Glutamatergic neuron (in vitro differentiated cells): ENCODE measurements around the gene WDR7. TPM values are rescaled to one million over a fixed set of nuclear protein-coding genes. Genes with fewer than 3 reads are reported as not detected.

Source experiments
- DNase-seq: peaks from one replicate; pipeline ENCODE4 v3.0.0; 2022
- H3K27ac Mint-ChIP-seq: one replicate; pipeline ENCODE4 v1.8.0; 2020; ENCODE audit warnings: mild to moderate bottlenecking, mixed read lengths, inconsistent platforms; ENCODE audit not compliant: unreplicated experiment
- H3K27me3 Mint-ChIP-seq: one replicate; pipeline ENCODE4 v1.8.0; 2020; ENCODE audit warnings: mild to moderate bottlenecking, moderate library complexity, mixed read lengths, inconsistent platforms; ENCODE audit not compliant: unreplicated experiment
- H3K36me3 Mint-ChIP-seq: one replicate; pipeline ENCODE4 v1.8.0; 2020; ENCODE audit warnings: mild to moderate bottlenecking, mixed read lengths, inconsistent platforms; ENCODE audit not compliant: unreplicated experiment
- H3K4me1 Mint-ChIP-seq: one replicate; pipeline ENCODE4 v1.8.0; 2020; ENCODE audit warnings: mild to moderate bottlenecking, low read depth, mixed read lengths, inconsistent platforms; ENCODE audit not compliant: unreplicated experiment
- H3K4me3 Mint-ChIP-seq: one replicate; pipeline ENCODE4 v1.8.0; 2020; ENCODE audit warnings: mild to moderate bottlenecking, mixed read lengths, inconsistent platforms; ENCODE audit not compliant: unreplicated experiment
- H3K9me3 Mint-ChIP-seq: one replicate; pipeline ENCODE4 v1.8.0; 2020; ENCODE audit warnings: mild to moderate bottlenecking, moderate library complexity, mixed read lengths, inconsistent platforms; ENCODE audit not compliant: unreplicated experiment
- total RNA-seq: library from RNA; stranded (reverse); fragmentation: NEBNext Ultra II Directional; extraction: Animal tissue kit (Norgen Biotek cat#: 25700); gene quantifications from one replicate; pipeline ENCODE4 v1.2.1, GENCODE V29; 2021; ENCODE audit not compliant: unreplicated experiment
- TF ChIP-seq, protein P1 (sequence below): fragments of 200-600 bp; sonication (generic); IDR thresholded peaks from one replicate; pipeline ENCODE4 v1.5.0; 2021; ENCODE audit not compliant: partially characterized antibody, unreplicated experiment

Gene WDR7
- total RNA-seq, 1 donor from 2014 or later: 41.8 TPM

GRCh38 chr18:57051657-57052044 is 400.5 kb downstream of the WDR7 start:
- Mint-ChIP-seq H3K27me3 (peaks cover 9% of the 10 kb centered on the region), H3K4me1 (peaks cover 26% of the 10 kb centered on the region), H3K36me3 (peaks cover 13% of the 10 kb centered on the region), H3K4me3 (no peak overlapping the region), H3K9me3 (peaks cover 7% of the 10 kb centered on the region), H3K27ac (no peak overlapping the region)
- TF ChIP-seq, protein P1, sequence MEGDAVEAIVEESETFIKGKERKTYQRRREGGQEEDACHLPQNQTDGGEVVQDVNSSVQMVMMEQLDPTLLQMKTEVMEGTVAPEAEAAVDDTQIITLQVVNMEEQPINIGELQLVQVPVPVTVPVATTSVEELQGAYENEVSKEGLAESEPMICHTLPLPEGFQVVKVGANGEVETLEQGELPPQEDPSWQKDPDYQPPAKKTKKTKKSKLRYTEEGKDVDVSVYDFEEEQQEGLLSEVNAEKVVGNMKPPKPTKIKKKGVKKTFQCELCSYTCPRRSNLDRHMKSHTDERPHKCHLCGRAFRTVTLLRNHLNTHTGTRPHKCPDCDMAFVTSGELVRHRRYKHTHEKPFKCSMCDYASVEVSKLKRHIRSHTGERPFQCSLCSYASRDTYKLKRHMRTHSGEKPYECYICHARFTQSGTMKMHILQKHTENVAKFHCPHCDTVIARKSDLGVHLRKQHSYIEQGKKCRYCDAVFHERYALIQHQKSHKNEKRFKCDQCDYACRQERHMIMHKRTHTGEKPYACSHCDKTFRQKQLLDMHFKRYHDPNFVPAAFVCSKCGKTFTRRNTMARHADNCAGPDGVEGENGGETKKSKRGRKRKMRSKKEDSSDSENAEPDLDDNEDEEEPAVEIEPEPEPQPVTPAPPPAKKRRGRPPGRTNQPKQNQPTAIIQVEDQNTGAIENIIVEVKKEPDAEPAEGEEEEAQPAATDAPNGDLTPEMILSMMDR: no peak
- DNase-seq: no peak

DNA sequence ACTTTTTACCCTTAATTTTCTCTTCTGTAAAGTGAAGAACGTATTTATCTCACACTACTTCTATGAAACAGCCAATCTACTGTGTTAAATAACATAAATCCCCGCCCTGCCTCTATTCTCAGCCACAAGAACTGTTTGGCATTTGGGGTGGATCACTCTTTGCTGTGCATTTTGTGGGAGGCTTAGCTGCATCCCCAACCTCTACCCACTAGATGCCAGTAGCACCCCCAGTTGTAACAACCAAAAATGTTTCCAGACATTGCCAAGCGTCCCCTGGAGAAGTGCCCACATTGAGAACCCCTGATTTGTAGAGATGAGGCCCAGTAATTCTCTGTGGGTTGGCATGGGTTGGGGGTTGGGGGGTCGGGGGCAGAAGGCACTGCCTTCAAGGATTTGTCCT is 401.0 kb downstream of the WDR7 start:
- no peak overlapping the region for H3K4me3 Mint-ChIP-seq
- TF ChIP-seq, protein P1: no peak
- H3K27me3 Mint-ChIP-seq: peaks cover 7% of the 10 kb centered on the region
- H3K27ac Mint-ChIP-seq: no peak overlapping the region
- no peak for DNase-seq
- H3K4me1 Mint-ChIP-seq: peaks cover 26% of the 10 kb centered on the region
- H3K36me3 Mint-ChIP-seq: peaks cover 13% of the 10 kb centered on the region
- peaks cover 7% of the 10 kb centered on the region for H3K9me3 Mint-ChIP-seq

DNA sequence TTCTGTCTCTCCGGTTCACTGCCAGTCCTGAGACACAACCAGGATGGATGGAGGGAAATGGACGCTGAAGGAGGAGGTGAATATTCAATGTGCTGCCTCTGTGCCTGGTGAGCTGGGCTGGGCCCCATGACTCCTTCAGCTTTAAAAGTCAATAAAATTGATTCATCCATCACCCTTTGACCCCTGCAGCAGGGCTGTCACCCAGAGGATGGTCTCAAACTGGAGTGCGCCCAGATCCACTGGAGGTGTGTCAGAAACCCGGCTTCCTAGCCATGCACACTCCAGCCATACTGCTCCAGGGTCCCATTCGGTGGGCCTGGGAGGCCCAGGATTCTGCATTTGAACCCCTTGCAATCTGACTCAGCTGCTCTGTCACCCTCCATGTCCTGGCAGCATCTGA is 401.6 kb downstream of the WDR7 start:
- H3K4me1 Mint-ChIP-seq: peaks cover 26% of the 10 kb centered on the region
- no peak overlapping the region for H3K27ac Mint-ChIP-seq
- DNase-seq: peak; percentile 31
- TF ChIP-seq, protein P1: no peak
- H3K36me3 Mint-ChIP-seq: peaks cover 13% of the 10 kb centered on the region
- no peak overlapping the region for H3K4me3 Mint-ChIP-seq
- peaks cover 7% of the 10 kb centered on the region for H3K27me3 Mint-ChIP-seq
- peaks cover 7% of the 10 kb centered on the region for H3K9me3 Mint-ChIP-seq

- peaks cover 7% of the 10 kb centered on the region for H3K9me3 Mint-ChIP-seq
- DNase-seq: no peak
- peaks cover 13% of the 10 kb centered on the region for H3K36me3 Mint-ChIP-seq
- H3K4me1 Mint-ChIP-seq: peaks cover 12% of the 10 kb centered on the region
- no peak overlapping the region for H3K4me3 Mint-ChIP-seq
- no peak overlapping the region for H3K27ac Mint-ChIP-seq
- TF ChIP-seq, protein P1: no peak
- no peaks in the 10 kb centered on the region for H3K27me3 Mint-ChIP-seq
These were observed 403.7 kb downstream of the WDR7 start for GRCh38 chr18:57054891-57055290.

GRCh38 chr18:57057890-57058289 is 406.7 kb downstream of the WDR7 start:
- Mint-ChIP-seq H3K27me3 (peaks cover 2% of the 10 kb centered on the region), H3K9me3 (peaks cover 4% of the 10 kb centered on the region), H3K4me1 (peaks cover 14% of the 10 kb centered on the region), H3K27ac (no peak overlapping the region), H3K36me3 (peaks cover 13% of the 10 kb centered on the region), H3K4me3 (no peak overlapping the region)
- no peak for DNase-seq
- TF ChIP-seq, protein P1: no peak
